Tibial nerve (tissue), 3 donors: ENCODE results near the gene KCTD11.
"Not testable (repeated sequence)": the region's sequence is repeated elsewhere in the genome, so short reads cannot be mapped to it uniquely, and the experiment has no call there.

Experiments used
- EP300 ChIP-seq, 2 donors: sonication (generic); formaldehyde crosslinking; IDR thresholded peaks; one replicate each; pipeline ENCODE4 v1.6.1; 2017; ENCODE audit warnings: antibody characterized with exemption in 2 of 2, mild to moderate bottlenecking in 1 of 2
- POLR2A ChIP-seq, 2 donors: fragments of 450-650 bp; IDR thresholded peaks; one replicate each; pipeline ENCODE4 v1.6.1; 2017; ENCODE audit warnings: antibody characterized with exemption in 2 of 2, mild to moderate bottlenecking in 2 of 2, moderate library complexity in 2 of 2

DNA sequence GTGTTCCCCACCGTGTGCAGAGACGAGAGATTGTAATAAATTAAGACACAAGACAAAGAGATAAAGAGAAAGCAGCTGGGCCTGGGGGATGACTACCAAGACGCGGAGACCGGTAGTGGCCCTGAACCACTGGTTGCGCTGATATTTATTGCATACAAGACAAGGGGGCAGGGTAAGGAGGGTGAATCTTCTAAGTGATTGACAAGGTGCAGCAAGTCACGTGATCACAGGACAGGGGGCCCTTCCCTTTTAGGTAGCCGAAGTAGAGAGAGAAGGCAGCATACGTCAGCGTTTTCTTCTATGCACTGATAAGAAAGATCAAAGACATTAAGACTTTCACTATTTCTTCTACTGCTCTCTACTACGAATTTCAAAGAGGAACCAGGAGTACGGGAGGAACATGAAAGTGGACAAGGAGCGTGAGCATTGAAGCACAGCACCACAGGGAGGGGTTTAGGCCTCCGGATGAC, 19.3 kb upstream of the KCTD11 start:
- TF ChIP-seq EP300, POLR2A (IDR thresholded peaks at IDR 0.05): not testable (repeated sequence)
